ENCODE measurements around the gene LGALS3BP. TPM values are rescaled to one million over a fixed set of nuclear protein-coding genes. Genes with fewer than 3 reads are reported as not detected.

Gene LGALS3BP
- total and polyA plus RNA-seq, 2 of the 8 experiments (the other 6 are each of a cell fraction or from before 2014, with no cell fraction given), result 56.1 to 61.6 TPM

GRCh38 chr17:78988152-78988551, 8.4 kb upstream of the LGALS3BP start:
- CTCF ChIA-PET (ENCODE audit: partially characterized antibody), result interaction anchor here (0.6 to 1.6 kb wide), 2 partner anchors 56 to 417 kb away, joined by 3 to 4 read pairs; no protein-coding TSS in a partner anchor
- no peak for TF ChIP-seq TEAD4 (IDR thresholded peaks at IDR 0.05; ENCODE audit: low read depth, low read length)
- TF ChIP-seq SIN3A (conservative IDR thresholded peaks at IDR 0.05 in 1 of 2, IDR thresholded peaks at IDR 0.05 in 1 of 2; ENCODE audit: low read depth in 1 of 2, low read length in 2 of 2), result no peak
- no peak for TF ChIP-seq POU5F1 (IDR thresholded peaks at IDR 0.05; ENCODE audit: low read depth, low read length)
- TF ChIP-seq ASH2L (IDR thresholded peaks at IDR 0.05; ENCODE audit: low read length), result no peak
- TF ChIP-seq CHD1 (IDR thresholded peaks at IDR 0.05; ENCODE audit: low read depth, low read length), result no peak
- TF ChIP-seq, protein P1, sequence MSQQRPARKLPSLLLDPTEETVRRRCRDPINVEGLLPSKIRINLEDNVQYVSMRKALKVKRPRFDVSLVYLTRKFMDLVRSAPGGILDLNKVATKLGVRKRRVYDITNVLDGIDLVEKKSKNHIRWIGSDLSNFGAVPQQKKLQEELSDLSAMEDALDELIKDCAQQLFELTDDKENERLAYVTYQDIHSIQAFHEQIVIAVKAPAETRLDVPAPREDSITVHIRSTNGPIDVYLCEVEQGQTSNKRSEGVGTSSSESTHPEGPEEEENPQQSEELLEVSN (IDR thresholded peaks at IDR 0.05), result no peak
- no peak for TF ChIP-seq CBX5 (IDR thresholded peaks at IDR 0.05; ENCODE audit: low read depth, low read length)
- TF ChIP-seq NRF1 (IDR thresholded peaks at IDR 0.05; ENCODE audit: low read depth, low read length), result no peak

More at GRCh38 chr17:78988152-78988551, 8.4 kb upstream of the LGALS3BP start:
- 92% methylated on average over 6 of the region's 6 CpGs; no CpG with 5 or more reads in 1 of the 2 experiments for WGBS, 2 experiments (ENCODE audit: extremely low coverage in 1 of 2, insufficient coverage in 1 of 2, insufficient read length in 1 of 2, insufficient replicate concordance in 2 of 2, low coverage in 1 of 2, low lambda C conversion rate in 2 of 2, missing lambda C conversion rate in 1 of 2)
- Histone ChIP-seq H3K79me2 (ENCODE audit: control insufficient read depth in 1 of 2, insufficient read depth in 2 of 2, low read length in 2 of 2) (no peaks in the 10 kb centered on the region), H3K4me3 (ENCODE audit: extremely low read depth in 1 of 4, insufficient read depth in 2 of 4, low read depth in 3 of 4, low read length in 4 of 4) (no peak overlapping the region), H2BK12ac (ENCODE audit: low read depth, low read length) (no peak overlapping the region), H3K4me1 (replicated peaks in 1 of 4; ENCODE audit: control insufficient read depth in 3 of 4, insufficient read depth in 4 of 4, low read length in 3 of 4) (no peaks in the 10 kb centered on the region; a peak in 1 of 7 replicates), H2AFZ (ENCODE audit: low read length) (no peak overlapping the region), H3K14ac (ENCODE audit: insufficient read length) (no peak overlapping the region), H4K8ac (ENCODE audit: extremely low read depth, insufficient read depth, low read length) (no peak overlapping the region; the same call in 1 of the 2 replicates), H2BK5ac (ENCODE audit: low read depth, low read length) (no peak overlapping the region), H2AK5ac (ENCODE audit: low read depth, low read length) (no peak overlapping the region), H3K9ac (replicated peaks in 1 of 4; ENCODE audit: extremely low read depth in 1 of 4, low read depth in 3 of 4, low read length in 3 of 4) (no peak overlapping the region), H3K36me3 (ENCODE audit: control insufficient read depth in 2 of 4, insufficient read depth in 4 of 4, low read length in 3 of 4) (peaks cover 0 to 7% (median 0%) of the 10 kb centered on the region in 4 experiments; a peak in 2 of 8 replicates), H4K91ac (replicated peaks; ENCODE audit: insufficient read length, low read length) (no peak overlapping the region), H4K5ac (ENCODE audit: insufficient read length, low read depth, low read length) (no peak overlapping the region), H4K20me1 (replicated peaks in 1 of 2; ENCODE audit: control insufficient read depth in 1 of 2, insufficient read depth in 2 of 2, low read length in 2 of 2) (peaks cover 0 to 3% of the 10 kb centered on the region in 2 experiments), H3K4me2 (ENCODE audit: insufficient read depth in 1 of 2, low read depth in 2 of 2, low read length in 2 of 2) (no peak overlapping the region), H2BK20ac (ENCODE audit: low read length) (no peak overlapping the region), H3K56ac (replicated peaks; ENCODE audit: insufficient read length, low read depth, low read length) (no peak overlapping the region), H3K27me3 (replicated peaks in 1 of 4; ENCODE audit: control insufficient read depth in 3 of 4, extremely low read depth in 1 of 4, insufficient read depth in 3 of 4, low read length in 3 of 4) (no peaks in the 10 kb centered on the region), H3K23ac (ENCODE audit: insufficient read length) (no peak overlapping the region), H2BK120ac (replicated peaks; ENCODE audit: low read depth, low read length) (no peak overlapping the region), H3K79me1 (ENCODE audit: low read depth, low read length) (no peaks in the 10 kb centered on the region), H3K9me3 (ENCODE audit: insufficient read depth in 2 of 2, low read depth in 1 of 2, low read length in 1 of 2) (no peaks in the 10 kb centered on the region), H2BK15ac (ENCODE audit: low read length) (no peak overlapping the region), H3K18ac (ENCODE audit: extremely low read depth, low read length) (no peak overlapping the region), H3K4ac (replicated peaks; ENCODE audit: insufficient read length, low read depth, low read length) (no peak overlapping the region), H3K27ac (ENCODE audit: low read depth, low read length) (no peak overlapping the region), H3K23me2 (ENCODE audit: low read depth, low read length) (no peaks in the 10 kb centered on the region)
- DNase-seq (ENCODE audit: low read depth in 1 of 2, low spot score in 2 of 2) (no peak), FAIRE-seq (no peak)
- POLR2A ChIA-PET (ENCODE audit: partially characterized antibody), result no interaction called here

Measured in H1 (cell line).